Measurements from ENCODE around the gene MAP2K3. TPM values are rescaled to one million over a fixed set of nuclear protein-coding genes. Genes with fewer than 3 reads are reported as not detected.
"Not testable (repeated sequence)": the region's sequence is repeated elsewhere in the genome, so short reads cannot be mapped to it uniquely, and the experiment has no call there.

The MAP2K3 gene
- total RNA-seq, 1 experiment from 2014 or later, result 50.9 TPM

- POLR2A ChIA-PET; H3K4me1 Mint-ChIP-seq (ENCODE audit: low read depth, unreplicated experiment); H3K9me3 ChIP-seq; H3K27me3 ChIP-seq (replicated peaks; ENCODE audit: control insufficient read depth, insufficient read depth, low read length); DNase-seq; BruUV-seq (replicated peaks); H3K27me3 Mint-ChIP-seq (ENCODE audit: insufficient read depth, unreplicated experiment); H3K36me3 ChIP-seq (ENCODE audit: control insufficient read depth, insufficient read depth, low read length); H3K4me3 ChIP-seq (ENCODE audit: low read depth, low read length); H3K4me3 Mint-ChIP-seq (ENCODE audit: unreplicated experiment); H3K4me1 ChIP-seq; intact Hi-C loops (cut with micrococcal nuclease; ENCODE audit: unreplicated experiment); H3K27ac Mint-ChIP-seq (ENCODE audit: unreplicated experiment); H3K36me3 Mint-ChIP-seq (ENCODE audit: insufficient read depth, unreplicated experiment); CTCF ChIA-PET; H3K9me3 Mint-ChIP-seq (ENCODE audit: unreplicated experiment): not testable (repeated sequence)
Observed at GRCh38 chr17:21340407-21340806, 55.9 kb downstream of the MAP2K3 start.

GRCh38 chr17:21341279-21341678 lies 56.8 kb downstream of the MAP2K3 start:
- intact Hi-C loops (cut with micrococcal nuclease; ENCODE audit: unreplicated experiment); H3K36me3 ChIP-seq (ENCODE audit: control insufficient read depth, insufficient read depth, low read length); H3K9me3 ChIP-seq; H3K4me1 ChIP-seq; POLR2A ChIA-PET; H3K4me3 Mint-ChIP-seq (ENCODE audit: unreplicated experiment); H3K9me3 Mint-ChIP-seq (ENCODE audit: unreplicated experiment); H3K27me3 Mint-ChIP-seq (ENCODE audit: insufficient read depth, unreplicated experiment); DNase-seq; H3K36me3 Mint-ChIP-seq (ENCODE audit: insufficient read depth, unreplicated experiment); BruUV-seq (replicated peaks); H3K4me3 ChIP-seq (ENCODE audit: low read depth, low read length); H3K4me1 Mint-ChIP-seq (ENCODE audit: low read depth, unreplicated experiment); H3K27me3 ChIP-seq (replicated peaks; ENCODE audit: control insufficient read depth, insufficient read depth, low read length); H3K27ac Mint-ChIP-seq (ENCODE audit: unreplicated experiment); CTCF ChIA-PET: not testable (repeated sequence)

GRCh38 chr17:21341925-21342540 lies 57.5 kb downstream of the MAP2K3 start:
- H3K4me1 Mint-ChIP-seq (ENCODE audit: low read depth, unreplicated experiment); H3K9me3 ChIP-seq; DNase-seq; H3K4me3 ChIP-seq (ENCODE audit: low read depth, low read length); H3K4me3 Mint-ChIP-seq (ENCODE audit: unreplicated experiment); CTCF ChIA-PET; intact Hi-C loops (cut with micrococcal nuclease; ENCODE audit: unreplicated experiment); H3K9me3 Mint-ChIP-seq (ENCODE audit: unreplicated experiment); H3K27ac Mint-ChIP-seq (ENCODE audit: unreplicated experiment); H3K27me3 Mint-ChIP-seq (ENCODE audit: insufficient read depth, unreplicated experiment); POLR2A ChIA-PET; H3K4me1 ChIP-seq; BruUV-seq (replicated peaks); H3K36me3 Mint-ChIP-seq (ENCODE audit: insufficient read depth, unreplicated experiment); H3K27me3 ChIP-seq (replicated peaks; ENCODE audit: control insufficient read depth, insufficient read depth, low read length); H3K36me3 ChIP-seq (ENCODE audit: control insufficient read depth, insufficient read depth, low read length): not testable (repeated sequence)

- H3K4me3 Mint-ChIP-seq (ENCODE audit: unreplicated experiment); POLR2A ChIA-PET; CTCF ChIA-PET; H3K4me1 ChIP-seq; H3K9me3 Mint-ChIP-seq (ENCODE audit: unreplicated experiment); H3K36me3 Mint-ChIP-seq (ENCODE audit: insufficient read depth, unreplicated experiment); H3K4me1 Mint-ChIP-seq (ENCODE audit: low read depth, unreplicated experiment); H3K27me3 Mint-ChIP-seq (ENCODE audit: insufficient read depth, unreplicated experiment); H3K9me3 ChIP-seq; H3K36me3 ChIP-seq (ENCODE audit: control insufficient read depth, insufficient read depth, low read length); intact Hi-C loops (cut with micrococcal nuclease; ENCODE audit: unreplicated experiment); H3K4me3 ChIP-seq (ENCODE audit: low read depth, low read length); H3K27ac Mint-ChIP-seq (ENCODE audit: unreplicated experiment); BruUV-seq (replicated peaks); H3K27me3 ChIP-seq (replicated peaks; ENCODE audit: control insufficient read depth, insufficient read depth, low read length): not testable (repeated sequence)
- DNase-seq, result peak in 1 of 2 experiments; percentile 31
Observed at GRCh38 chr17:21343061-21343949, 58.8 kb downstream of the MAP2K3 start.

- DNase-seq; H3K4me1 Mint-ChIP-seq (ENCODE audit: low read depth, unreplicated experiment); POLR2A ChIA-PET; H3K36me3 Mint-ChIP-seq (ENCODE audit: insufficient read depth, unreplicated experiment); H3K9me3 Mint-ChIP-seq (ENCODE audit: unreplicated experiment); BruUV-seq (replicated peaks); H3K36me3 ChIP-seq (ENCODE audit: control insufficient read depth, insufficient read depth, low read length); H3K27ac Mint-ChIP-seq (ENCODE audit: unreplicated experiment); intact Hi-C loops (cut with micrococcal nuclease; ENCODE audit: unreplicated experiment); H3K27me3 ChIP-seq (replicated peaks; ENCODE audit: control insufficient read depth, insufficient read depth, low read length); H3K4me1 ChIP-seq; CTCF ChIA-PET; H3K9me3 ChIP-seq; H3K4me3 Mint-ChIP-seq (ENCODE audit: unreplicated experiment); H3K4me3 ChIP-seq (ENCODE audit: low read depth, low read length); H3K27me3 Mint-ChIP-seq (ENCODE audit: insufficient read depth, unreplicated experiment): not testable (repeated sequence)
Observed at GRCh38 chr17:21344801-21345200, 60.3 kb downstream of the MAP2K3 start.
